SIG-M5 treated with dmso at 0.1 percent for 504 hours (cell line): ENCODE data around the gene CPSF6.
"Not testable (repeated sequence)": the region's sequence is repeated elsewhere in the genome, so short reads cannot be mapped to it uniquely, and the experiment has no call there.

ENCODE experiments used
- DNase-seq: peaks from one replicate; lab custom pipeline; 2025; ENCODE audit not compliant: unreplicated experiment; lab: John Stamatoyannopoulos, UW

Gene CPSF6

DNA sequence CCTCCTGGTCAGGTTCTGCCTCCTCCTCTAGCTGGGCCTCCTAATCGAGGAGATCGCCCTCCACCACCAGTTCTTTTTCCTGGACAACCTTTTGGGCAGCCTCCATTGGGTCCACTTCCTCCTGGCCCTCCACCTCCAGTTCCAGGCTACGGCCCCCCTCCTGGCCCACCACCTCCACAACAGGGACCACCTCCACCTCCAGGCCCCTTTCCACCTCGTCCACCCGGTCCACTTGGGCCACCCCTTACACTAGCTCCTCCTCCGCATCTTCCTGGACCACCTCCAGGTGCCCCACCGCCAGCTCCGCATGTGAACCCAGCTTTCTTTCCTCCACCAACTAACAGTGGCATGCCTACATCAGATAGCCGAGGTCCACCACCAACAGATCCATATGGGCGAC is 19.3 kb downstream of the CPSF6 start:
- no peak for DNase-seq

DNA sequence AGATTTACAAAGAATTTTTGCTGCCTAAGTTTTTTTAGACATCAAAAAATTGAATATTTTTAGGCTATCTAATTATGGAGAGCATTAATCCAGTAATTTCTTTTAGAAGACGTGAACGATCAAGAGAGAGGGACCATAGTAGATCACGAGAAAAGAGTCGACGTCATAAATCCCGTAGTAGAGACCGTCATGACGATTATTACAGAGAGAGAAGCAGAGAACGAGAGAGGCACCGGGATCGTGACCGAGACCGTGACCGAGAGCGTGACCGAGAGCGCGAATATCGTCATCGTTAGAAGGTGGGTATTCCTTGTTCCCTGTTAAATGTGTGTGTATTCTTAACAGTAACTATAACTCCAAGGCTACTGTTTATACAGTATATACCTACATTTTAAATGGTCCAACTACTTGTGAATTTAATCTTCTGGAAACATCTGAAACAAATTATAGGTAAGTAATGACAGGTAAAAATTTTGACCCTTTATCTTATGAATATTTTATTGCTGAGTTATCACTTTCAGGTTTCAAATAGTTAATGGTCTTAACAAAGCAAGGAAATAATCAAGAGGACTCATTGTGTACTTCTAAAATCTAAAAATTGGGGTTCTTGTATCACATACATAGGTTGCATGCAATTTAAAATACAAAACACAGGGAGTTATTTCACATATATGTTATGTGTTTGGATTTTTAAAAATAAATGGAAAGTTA is 23.1 kb downstream of the CPSF6 start:
- DNase-seq: no peak

DNA sequence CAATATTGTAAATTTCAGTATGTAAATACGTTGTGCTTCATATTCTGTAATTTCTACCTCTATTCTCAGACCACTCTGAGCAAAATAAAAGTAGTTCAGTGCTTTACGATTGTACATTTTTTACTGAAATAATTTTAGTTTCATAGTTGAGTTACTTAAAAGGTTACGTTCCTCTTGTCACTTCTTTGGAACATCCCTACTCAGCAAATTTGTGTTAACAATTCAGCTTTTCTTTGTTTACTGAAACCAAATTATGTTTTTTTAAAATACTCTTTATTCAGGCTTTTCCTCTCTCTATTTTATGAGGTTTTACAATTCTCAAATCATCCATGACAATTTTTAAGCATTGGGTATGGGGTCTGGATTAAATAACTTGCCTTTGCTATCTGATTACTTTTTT is 25.8 kb downstream of the CPSF6 start:
- no peak for DNase-seq

DNA sequence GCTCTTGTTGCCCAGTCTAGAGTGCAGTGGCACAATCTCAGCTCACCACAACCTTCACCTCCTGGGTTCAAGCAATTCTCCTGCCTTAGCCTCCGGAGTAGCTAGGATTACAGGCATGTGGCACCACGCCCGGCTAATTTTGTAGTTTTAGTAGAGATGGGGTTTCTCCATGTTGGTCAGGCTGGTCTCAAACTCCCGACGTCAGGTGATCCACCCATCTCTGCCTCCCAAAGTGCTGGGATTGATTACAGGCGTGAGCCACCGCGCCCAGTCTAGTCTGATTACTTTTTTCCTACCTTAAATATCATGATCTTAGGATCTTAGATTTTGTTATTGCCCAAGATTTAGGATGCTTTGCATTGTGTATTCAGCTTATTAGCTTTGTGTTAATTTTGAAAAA is 26.3 kb downstream of the CPSF6 start:
- DNase-seq: not testable (repeated sequence)

DNA sequence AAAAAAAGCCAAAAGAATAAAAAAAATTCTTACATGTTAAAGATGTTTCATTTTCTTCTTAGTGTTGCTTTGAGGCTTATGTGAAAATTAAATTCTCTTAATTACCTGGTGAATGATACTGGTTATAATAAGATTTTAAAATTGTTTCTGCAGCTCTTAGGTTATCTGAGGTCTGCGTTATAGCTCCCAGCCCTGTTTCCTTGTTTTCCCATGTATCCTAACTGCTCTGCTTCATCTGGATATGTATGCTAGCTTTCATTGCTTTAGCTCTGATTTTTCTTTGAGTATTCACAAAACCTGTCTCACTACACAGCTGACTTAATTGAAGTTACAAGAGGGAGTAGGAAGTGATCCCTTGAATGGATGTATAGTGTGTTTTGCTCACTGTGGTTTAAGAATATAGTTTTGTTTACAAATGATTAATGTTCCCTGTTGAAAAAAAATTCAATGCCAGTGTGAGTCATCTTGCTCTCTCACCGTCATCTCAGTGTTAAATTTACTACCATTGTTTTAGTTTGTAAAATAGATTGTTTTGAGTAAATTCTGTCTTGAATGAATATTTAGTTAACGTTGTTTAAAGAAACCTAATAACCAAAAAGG is 26.8 kb downstream of the CPSF6 start:
- no peak for DNase-seq

DNA sequence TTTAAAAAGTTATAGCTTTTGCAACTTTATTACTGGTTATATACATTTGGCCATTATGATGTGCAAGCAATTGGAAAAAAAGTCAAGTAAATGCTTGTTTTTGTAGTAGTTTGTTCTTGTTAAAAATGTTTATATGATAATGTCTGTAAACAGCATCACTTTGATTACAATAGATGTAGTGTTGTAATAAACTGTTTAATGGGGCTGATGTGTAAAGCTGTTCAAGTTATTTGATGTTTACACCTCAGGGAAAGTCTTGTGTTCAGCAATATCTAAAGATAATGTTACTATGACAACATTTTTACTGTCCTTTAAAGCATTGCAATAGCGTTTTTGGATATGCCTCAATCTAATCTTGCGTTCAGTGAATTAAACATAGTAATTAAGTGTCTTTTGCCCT is 30.4 kb downstream of the CPSF6 start:
- DNase-seq: no peak

DNA sequence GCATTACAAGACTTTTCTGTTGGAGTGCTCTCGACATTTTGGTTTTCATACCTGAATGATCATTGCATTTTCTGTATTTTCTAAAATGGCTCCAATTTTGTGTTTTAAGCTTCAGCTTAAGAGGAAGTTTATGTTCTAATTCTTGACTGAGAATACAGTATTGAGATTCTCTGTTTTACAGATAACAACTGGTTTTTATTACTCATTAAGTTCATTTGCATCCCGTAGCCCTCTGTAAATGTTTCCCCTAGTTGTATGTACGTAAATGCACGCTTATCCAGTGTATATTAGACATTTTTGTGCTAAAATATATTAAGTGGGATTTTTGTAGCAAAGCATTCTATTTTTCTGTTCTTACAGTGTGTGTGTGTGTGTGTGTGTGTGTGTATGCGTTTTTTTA is 33.1 kb downstream of the CPSF6 start:
- no peak for DNase-seq

DNA sequence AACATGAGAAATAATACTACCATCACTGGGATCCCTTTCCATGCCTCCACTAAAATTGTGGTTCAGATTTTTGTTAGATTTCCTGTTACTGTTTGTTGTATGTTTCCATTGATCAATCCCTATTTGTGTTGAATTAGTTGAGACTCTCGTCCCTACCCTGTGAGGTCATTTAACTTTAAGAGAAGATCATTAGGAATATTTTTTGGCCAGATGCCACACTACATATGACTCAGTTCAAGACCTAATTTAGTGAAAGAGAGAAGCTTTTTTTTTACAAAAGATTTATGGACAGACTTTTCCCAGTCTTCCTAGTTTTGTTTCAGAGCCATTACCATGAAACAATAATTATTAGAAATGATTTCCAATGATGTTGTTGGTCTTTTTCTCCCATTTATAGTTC is 35.5 kb downstream of the CPSF6 start:
- no peak for DNase-seq

DNA sequence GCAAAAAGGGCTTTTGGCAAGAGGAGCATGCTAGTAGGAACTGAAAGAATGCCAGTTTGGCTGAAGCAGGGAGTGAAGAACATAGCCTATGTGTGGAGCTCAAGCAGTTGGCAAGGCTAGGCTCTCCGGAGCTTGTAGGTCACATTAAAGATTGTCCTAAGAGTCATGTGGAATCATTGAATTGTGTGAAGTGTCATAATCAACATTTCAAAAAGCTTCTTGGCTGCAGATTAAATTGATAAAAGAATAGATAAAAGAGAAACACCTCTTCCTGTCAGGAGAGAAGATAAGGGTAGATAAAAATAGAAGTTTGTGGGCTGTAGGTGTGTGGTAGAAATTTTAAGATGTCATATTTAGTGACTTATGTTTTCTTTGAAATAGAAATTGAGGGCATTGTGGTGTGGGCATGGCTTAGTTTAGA is 36.1 kb downstream of the CPSF6 start:
- peak; percentile 24 for DNase-seq

DNA sequence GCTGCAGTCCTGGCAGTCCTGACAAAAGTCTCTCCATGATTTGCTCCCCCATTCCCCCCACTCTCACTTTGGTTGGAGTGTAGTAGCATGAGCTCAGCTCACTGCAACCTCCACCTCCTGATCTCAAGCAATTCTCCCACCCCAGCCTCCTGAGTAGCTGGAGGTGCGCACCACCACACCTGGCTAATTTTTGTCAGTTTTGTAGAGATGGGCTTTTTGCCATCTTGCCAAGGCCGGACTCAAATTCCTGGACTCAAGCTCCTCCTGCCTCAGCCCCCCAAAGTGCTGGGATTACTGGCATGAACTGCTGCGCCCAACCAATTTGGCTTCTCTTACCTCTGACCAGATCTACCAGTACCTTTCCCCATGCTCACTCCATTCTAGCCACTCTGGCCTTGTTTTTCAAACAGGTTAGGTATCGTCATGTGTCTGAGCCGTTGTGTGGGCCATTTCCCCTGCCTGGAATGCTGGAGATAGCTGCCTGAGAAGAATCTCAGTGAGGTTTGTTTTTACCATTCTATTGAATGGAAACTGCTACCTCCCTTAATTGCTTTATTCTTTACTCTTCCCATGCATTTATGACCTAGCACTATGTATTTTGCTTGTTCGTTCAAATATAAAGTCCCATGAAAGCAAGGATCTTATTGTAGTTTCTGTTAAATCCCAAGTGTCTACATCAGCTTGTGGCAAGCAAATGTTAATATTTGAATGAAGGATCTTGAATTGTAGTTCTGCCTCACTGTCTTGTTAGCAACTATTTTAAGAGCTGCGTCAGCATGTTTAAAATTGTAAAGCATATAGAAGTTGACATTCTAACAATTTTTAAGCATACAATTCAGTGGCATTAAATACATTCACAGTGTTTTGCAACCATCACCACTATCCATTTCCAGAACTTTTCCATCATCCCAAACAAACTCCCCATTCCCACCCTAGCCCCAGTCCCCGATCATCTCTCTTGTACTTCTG is 39.7 kb downstream of the CPSF6 start:
- DNase-seq: no peak

DNA sequence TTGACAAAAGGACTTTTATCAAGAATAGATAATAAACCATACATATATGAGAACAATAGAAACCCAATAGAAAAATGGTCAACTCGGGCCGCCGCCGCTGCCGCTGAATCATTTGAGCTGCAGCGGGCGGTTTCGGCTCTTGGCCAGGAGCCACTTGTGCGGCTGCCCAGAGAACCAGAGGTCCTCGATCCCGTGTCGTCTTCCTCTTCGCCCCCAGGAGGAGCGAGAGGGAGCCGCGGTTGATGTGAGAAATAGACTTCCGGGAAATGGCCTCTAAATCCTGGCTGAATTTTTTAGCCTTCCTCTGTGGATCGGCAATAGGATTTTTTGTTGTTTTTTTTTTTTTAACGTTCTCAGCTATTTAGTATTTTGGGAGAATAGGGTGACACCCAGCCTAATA is 44.8 kb downstream of the CPSF6 start:
- peak; percentile 38 for DNase-seq

DNA sequence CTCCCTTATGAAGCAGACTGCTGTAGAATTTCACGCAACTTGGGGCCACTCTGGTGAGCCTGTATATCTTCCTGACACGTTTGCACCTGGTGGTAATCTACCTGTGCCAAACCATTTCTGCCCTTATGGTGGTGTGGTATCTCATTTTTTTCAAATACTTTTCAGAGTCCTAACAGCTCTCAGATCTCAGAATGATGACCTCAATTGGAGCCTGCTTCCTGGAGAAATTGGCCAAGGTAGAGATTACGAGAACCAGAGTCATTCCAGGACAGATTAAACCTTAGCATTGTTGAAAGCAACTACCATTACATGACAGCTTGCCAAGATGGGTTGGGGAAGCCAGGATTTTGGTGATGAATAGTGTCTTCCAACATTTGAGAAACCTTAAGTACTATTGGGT is 48.2 kb downstream of the CPSF6 start:
- DNase-seq: no peak

DNA sequence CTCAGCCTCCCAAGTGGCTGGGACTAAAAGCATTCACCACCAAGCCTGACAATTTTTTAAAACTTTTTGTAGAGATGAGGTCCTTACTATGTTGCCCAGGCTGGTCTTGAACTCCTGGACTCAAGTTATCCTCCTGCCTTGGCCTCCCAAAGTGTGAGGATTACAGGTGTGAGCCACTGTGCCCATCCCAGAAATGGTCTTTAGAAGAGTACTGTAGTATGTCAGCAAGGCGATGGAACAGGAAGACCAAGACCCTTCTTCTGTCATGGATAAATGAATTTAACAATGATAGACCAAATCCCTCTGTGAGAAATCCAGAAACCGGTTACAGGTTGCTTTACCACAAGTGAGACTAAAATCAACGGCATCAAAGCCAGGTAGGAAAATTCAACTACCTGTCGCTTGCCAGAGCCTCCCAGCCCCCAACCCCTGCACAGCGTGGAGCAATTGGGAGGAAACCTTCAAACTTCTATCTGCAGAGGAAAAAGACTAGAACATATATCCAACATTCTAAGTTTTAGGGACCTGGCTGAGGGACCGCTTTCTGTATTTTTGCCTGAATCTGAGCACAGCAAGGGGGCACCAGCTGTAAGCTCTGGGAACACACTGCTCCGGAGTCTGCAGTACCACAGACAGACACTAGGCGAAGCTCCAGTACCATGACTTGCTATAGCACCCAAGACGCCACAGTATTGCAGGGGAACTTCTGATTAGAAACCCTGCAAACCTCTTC is 51.3 kb downstream of the CPSF6 start:
- DNase-seq: peak; percentile 95

DNA sequence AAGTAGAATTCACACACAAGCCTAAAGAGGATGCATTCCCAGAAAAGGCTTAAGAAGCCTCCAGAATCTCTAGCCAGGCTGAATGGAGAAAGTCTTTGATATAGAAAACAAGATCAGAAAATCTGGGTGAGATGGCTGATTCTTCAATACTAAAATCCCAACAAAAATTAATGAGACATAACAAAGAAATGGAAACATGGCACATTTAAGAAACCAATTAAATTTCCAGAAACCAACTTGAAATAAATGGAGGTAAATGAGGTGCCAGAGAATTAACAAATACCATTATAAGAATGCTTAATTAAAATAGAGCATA is 51.9 kb downstream of the CPSF6 start:
- DNase-seq: no peak

DNA sequence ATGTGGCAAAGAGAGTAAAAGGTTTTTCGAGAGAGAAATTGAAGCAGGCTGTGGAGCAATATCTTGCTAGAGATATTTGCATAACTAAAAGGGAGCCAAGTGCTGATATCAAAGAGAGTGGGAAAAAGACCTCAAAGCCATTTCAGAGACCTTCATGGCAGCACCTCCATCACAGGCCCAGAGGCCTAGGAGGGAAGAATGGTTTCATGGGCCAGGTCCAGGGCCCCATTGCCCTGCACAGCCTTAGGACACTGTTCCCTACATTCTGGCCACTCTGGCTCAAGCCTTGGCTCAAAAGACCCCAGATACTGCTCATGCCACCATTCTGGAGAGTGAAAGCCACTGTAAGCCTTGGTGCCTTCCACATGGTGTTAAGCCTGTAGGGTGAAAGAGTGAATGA is 58.8 kb downstream of the CPSF6 start:
- no peak for DNase-seq

DNA sequence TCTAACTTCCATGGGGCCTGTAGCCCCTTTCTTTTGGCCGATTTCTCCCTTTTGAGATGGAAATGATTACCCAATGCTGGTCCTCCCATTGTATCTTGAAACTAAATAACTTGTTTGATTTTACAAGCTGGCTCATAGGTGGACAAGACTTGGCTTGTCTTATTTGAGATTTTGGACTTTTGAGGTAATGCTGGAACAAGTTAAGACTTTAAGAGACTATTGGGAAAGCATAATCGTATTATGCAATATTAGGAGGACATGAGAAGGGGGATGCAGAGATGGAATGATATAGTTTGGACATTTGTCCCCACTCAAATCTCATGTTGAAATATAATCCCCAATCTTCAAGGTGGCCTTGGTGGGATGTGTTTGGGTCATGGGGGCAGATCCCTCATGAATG is 59.6 kb downstream of the CPSF6 start:
- no peak for DNase-seq

DNA sequence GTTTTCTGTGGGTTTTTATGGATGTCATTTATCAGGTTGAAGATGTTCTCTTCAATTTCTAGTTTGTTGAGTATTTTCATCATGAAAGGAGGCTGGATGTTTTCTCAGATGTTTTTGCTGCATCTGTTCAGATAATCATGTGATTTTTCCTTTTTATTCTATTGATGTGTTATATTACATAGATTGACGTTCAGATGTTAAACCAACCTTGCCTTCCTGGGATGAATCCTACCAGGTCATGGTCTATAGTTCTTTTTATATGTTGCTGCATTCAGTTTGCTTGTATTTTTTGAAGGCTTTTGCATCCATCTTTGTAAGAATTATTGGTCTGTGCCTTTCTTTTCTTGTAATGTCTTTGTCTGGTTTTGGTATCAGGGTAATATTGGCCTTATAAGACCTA is 64.9 kb downstream of the CPSF6 start:
- DNase-seq: no peak

DNA sequence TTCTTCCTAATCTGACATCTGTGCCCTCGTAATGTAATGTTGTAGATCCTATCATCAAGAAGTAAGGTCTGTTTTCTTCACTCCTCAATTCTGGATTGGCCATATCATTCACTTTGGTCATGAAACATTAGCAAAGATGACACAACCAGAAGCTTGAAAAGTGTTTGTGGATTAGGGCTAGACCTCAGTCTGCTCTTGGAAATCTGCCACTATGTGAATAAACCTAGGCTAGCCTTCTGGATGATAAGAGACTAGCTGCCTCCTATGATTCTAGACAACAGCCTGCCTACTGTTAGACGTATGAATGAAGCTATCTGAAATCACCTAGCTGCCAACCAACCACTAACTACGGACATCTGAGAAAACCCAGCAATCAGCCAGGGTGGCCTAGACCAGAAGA is 70.1 kb downstream of the CPSF6 start:
- DNase-seq: no peak

DNA sequence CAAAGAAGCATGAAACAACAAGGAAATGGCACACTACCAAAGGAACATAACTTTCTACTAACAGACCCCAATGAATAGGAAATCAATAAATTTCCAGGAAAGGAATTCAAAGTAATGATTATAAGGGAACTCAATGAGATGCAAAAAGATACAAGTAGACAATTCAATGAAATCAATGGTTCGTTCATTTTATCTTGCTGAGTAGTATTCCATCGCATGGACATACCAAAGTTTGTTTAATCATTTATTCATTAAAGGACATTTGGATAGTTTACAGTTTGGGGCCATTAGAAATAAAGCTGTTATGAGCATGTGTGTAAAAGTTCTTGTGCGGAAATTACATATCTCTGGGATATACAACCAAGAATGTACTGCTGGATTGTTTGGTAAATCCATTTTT is 73.8 kb downstream of the CPSF6 start:
- DNase-seq: no peak

DNA sequence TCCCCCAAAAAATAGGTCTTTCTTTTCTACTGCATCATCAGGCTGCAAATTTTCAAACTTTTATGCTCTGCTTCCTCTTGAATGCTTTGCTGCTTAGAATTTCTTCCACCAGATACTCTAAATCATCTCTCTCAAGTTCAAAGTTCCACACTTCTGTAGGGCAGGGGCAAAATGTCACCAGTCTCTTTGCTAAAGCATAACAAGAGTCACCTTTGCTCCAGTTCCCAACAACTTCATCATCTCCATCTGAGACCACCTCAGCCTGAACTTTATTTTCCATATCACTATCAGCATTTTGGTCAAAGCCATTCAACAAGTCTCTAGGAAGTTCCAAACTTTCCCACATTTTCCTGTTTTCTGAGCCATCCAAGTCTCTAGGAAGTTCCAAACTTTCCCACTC is 77.4 kb downstream of the CPSF6 start:
- not testable (repeated sequence) for DNase-seq

DNA sequence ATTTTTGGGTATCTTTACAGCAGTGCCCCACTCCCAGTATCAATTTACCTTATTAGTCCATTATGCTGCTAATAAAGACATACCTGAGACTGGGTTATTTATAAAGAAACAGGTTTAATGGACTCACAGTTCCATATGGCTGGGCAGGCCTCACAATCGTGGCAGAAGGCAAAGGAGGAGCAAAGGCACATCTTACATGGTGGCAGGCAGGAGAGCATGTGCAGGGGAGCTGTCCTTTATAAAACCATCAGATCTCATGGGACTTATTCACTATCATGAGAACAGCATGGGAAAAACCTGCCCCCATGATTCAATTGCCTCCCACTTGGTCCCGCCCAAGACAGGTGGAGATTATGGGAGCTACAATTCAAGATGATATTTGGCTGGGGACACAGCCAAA is 77.9 kb downstream of the CPSF6 start:
- DNase-seq: not testable (repeated sequence)
